Suprapubic skin (tissue), 4 donors: ENCODE measurements around the gene DRD4.

Experiments
- EP300 ChIP-seq: sonication (generic); formaldehyde crosslinking; IDR thresholded peaks from one replicate; pipeline ENCODE4 v1.6.1; 2017; ENCODE audit warnings: antibody characterized with exemption
- POLR2A ChIP-seq, 2 donors: fragments of 450-650 bp; IDR thresholded peaks; one replicate each; pipeline ENCODE4 v1.6.1; 2017; ENCODE audit warnings: antibody characterized with exemption in 2 of 2, mild to moderate bottlenecking in 2 of 2, moderate library complexity in 2 of 2
- POLR2AphosphoS5 ChIP-seq, 3 donors: sonication (generic); formaldehyde crosslinking; IDR thresholded peaks; one replicate each; pipeline ENCODE4 v1.6.1; 2017; ENCODE audit warnings: antibody characterized with exemption in 3 of 3
- TF ChIP-seq, protein P1 (sequence below), 2 donors: fragments of 200-600 bp in 1 of 2; fragments of 450-650 bp in 1 of 2; sonication (generic) in 1 of 2; IDR thresholded peaks; one replicate each; pipeline ENCODE4 v1.5.1; 2016 to 2019; ENCODE audit warnings: antibody characterized with exemption in 2 of 2, mild to moderate bottlenecking in 1 of 2, moderate library complexity in 1 of 2

DNA sequence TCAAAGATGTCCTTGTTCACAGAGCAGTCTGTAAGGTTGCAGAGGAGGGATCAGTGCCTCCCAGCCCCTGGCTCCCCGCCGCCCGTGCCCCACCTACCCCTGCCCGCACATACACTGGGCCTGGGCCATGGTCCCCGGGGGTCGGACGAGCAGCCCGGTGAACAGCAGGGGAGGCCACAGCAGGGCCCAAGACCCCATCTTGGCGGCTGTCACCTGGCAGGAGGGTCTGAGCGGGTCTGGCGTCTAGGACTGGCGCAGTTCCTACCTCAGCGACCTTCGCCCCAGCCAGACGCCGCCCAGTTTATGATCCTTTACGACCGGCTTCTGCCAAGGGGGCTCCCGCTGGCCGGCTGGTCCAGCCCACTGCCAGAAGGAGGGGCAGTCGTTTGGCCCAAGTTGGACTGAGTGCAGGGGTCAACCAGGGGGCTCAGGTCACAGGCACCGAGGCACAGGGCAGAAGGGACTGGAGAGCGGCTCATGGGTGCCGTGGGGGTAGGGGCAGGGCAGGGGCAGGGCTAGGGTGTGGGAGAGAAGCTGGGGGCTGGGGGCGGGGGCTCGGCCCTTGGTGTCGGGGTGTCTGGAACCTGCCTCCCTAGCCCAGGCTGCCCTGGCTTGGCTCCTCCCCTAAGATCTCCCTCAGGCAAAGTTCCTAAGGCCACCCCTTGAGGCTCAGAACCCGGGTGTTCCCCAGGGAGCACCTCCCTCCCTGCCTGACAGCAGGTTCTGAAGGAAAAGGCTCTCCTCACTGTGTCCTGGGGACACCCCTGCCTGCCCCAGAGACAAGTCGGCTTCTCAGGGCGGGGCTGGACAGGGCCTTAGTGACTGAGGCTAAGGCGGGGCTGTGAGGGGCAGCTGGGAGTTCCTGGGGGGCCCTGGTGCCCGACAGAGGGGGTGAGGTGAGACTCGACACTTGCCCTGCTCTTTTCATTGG, 12.1 kb upstream of the DRD4 start, which contains the start of gene CDHR5:
- TF ChIP-seq, protein P1, sequence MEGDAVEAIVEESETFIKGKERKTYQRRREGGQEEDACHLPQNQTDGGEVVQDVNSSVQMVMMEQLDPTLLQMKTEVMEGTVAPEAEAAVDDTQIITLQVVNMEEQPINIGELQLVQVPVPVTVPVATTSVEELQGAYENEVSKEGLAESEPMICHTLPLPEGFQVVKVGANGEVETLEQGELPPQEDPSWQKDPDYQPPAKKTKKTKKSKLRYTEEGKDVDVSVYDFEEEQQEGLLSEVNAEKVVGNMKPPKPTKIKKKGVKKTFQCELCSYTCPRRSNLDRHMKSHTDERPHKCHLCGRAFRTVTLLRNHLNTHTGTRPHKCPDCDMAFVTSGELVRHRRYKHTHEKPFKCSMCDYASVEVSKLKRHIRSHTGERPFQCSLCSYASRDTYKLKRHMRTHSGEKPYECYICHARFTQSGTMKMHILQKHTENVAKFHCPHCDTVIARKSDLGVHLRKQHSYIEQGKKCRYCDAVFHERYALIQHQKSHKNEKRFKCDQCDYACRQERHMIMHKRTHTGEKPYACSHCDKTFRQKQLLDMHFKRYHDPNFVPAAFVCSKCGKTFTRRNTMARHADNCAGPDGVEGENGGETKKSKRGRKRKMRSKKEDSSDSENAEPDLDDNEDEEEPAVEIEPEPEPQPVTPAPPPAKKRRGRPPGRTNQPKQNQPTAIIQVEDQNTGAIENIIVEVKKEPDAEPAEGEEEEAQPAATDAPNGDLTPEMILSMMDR (IDR thresholded peaks at IDR 0.05), result no peak
- TF ChIP-seq POLR2A (IDR thresholded peaks at IDR 0.05) (no peak), POLR2AphosphoS5 (IDR thresholded peaks at IDR 0.05) (no peak), EP300 (no peak)
